Activated T-cell treated with anti-CD3 and anti-CD28 coated beads for 24 hours (primary cell): ENCODE data around the gene NTN3.
"Not testable (repeated sequence)": the region's sequence is repeated elsewhere in the genome, so short reads cannot be mapped to it uniquely, and the experiment has no call there.

Source experiments
- DNase-seq: peaks from one replicate; pipeline ENCODE4 v3.0.0-alpha.2; 2020; ENCODE audit warnings: low read depth

Gene NTN3

GRCh38 chr16:2471016-2471652 lies at the start of gene NTN3:
TSS of gene NTN3 (plus strand) at chr16:2471297. CDS start at chr16:2471702, 405 bp downstream.
- DNase-seq = no peak

GRCh38 chr16:2422123-2422867 lies 48.8 kb upstream of the NTN3 start:
- DNase-seq = no peak

- no peak for DNase-seq
Measured at GRCh38 chr16:2424061-2425007, 46.8 kb upstream of the NTN3 start.

DNA sequence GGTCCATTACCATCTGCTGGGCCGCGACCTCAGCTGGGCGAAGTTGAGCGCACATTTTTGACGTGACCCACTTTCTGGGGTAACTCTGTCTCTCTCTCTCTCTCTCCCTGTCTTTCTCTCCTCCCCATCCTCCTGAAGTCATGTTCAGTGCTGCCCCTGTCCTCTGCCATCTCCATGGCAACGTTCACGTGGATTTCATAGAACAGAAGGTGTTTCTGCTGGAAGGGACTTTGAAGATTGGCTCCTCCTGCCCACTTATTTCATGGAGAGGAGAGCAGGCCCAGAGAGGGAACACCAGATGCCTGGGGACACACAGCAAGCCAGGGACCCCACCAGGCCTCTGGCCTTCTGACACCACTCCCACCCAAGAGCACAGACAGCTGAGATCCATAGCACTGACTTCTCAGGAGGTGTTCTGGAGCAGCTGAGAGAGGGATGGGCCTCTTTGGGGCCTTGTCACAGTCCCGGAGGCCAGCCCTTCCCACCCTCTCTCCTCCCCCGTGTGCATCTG lies 46.0 kb upstream of the NTN3 start:
- DNase-seq = no peak

GRCh38 chr16:2425825-2426430 lies 45.2 kb upstream of the NTN3 start:
- DNase-seq = no peak

- DNase-seq = no peak
Measured at GRCh38 chr16:2426941-2427361, 44.1 kb upstream of the NTN3 start.

DNA sequence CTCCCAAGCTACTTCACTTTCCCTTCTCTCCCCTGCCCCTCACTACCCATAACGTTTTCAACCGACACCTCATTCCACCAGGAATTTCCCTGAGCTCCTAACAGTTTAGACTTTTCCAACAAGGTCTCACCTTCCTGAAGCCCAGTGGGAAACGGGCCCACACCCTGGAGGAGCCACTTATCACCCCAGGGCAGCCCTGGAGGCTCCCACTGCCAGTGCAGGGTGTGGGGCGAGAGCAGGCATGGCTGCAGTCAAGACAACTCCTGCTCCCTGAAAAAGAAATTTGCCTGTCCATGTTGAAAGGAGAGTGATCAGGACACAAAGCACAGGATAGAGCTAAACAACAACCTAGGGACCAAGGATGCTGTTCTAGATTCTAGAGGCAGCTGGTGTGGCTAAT lies 43.6 kb upstream of the NTN3 start:
- no peak for DNase-seq

- no peak for DNase-seq
Measured at GRCh38 chr16:2428051-2428783, 42.9 kb upstream of the NTN3 start.

DNA sequence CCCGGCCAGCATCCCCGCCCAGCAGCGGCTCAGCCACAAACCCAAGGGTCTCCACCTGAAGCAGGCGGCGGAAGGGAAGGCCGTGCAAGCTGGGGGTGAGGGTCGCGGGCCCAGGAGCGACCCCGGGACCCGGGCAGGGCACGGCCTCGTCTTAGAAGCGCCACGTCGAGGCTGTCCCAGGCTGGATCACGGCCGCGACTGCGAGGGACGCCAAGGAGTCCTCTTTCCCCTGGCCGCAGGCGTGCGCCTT lies 42.4 kb upstream of the NTN3 start:
- DNase-seq = no peak

GRCh38 chr16:2429034-2429770 lies 41.9 kb upstream of the NTN3 start, which contains the start of gene CCNF:
TSS of gene CCNF (plus strand) at chr16:2429447. CDS start at chr16:2429482, 35 bp downstream.
- DNase-seq = peak; percentile 96

GRCh38 chr16:2429771-2430663 lies 41.1 kb upstream of the NTN3 start:
- DNase-seq = no peak

DNA sequence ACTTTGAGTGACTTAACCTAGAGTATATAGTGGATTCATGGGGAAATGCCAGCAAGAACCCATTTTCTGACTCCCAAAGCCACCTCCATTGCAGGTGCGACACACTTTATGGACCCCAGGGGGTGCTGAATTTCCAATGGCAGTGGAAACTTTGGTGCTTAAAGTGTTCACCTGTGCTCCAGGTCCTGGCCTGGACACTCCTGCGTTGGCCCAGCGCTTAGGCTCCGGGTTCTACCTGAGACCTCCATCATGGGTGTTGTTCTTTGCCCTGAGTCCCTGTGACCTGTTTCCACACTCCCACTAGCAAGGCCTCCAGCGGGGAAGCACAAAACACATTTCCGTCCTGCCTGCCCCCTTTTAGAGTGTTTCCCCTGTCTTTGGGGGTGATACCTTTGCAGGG lies 38.8 kb upstream of the NTN3 start:
- no peak for DNase-seq

DNA sequence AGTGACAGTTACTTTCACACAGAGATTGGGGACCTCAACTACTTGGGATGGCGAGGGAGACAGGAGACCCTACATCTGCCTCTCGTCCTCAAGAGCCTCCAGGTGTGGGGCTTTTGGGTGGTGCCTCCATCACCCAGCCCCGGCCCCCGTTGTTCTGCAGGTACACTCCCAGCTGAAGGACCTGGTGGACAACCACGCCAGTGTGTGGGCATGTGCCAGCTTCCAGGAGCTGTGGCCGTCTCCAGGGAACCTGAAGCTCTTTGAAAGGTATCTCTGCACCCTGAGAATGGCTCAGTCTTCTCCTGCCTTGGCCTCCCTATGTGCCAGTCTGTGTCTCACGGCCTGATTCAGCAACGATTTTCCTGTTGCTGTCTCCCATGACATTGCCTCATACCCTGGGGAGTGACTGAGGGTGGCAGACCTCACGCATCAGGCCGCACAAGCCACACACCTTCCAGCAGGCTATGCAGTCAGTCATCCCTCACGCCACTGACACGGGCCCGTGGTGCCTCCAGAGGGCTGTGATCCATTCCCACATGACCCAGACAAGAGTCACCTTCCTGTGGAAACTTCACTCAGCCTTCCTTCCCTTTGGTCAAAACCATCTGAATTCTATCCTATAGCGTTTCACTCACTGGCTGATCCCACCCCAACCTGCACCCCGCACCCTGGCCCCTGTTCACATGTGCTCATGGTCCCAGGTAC lies 38.1 kb upstream of the NTN3 start:
- DNase-seq = no peak

GRCh38 chr16:2435236-2435635 lies 35.9 kb upstream of the NTN3 start:
- DNase-seq = not testable (repeated sequence)

- no peak for DNase-seq
Measured at GRCh38 chr16:2436110-2436509, 35.0 kb upstream of the NTN3 start.

DNA sequence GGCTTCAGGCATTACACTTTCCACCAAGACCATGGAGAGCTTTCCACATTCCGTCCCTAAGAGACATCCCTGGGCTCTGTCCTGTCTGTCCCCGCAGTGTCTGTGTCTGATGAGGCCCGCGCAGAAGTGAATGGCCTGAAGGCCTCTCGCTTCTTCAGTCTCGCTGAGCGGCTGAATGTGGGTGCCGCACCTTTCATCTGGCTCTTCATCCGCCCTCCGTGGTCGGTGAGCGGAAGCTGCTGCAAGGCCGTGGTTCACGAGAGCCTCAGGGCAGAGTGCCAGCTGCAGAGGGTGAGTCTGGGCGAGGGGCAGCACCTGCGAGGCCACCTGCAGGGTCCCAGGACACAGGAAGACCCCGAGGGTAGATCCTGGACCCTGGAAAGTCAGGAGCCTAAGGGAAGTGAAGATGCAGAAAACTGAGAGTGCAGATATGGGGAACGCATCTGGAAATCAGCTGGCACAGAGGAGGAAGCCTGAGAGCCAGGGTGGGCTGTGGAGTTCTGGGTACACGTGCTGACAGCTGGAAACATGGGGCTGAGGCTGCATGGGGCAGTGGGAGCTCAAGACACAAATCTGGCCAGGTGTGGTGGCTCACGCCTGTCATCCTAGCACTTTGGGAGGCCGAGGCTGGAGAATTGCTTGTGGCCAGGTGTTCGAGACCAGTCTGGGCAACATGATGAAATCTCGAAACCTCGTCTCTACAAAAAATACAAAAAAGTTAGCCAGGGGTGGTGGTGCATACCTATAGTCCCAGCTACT lies 33.9 kb upstream of the NTN3 start:
- no peak for DNase-seq

GRCh38 chr16:2438121-2438520 lies 33.0 kb upstream of the NTN3 start:
- DNase-seq = no peak

DNA sequence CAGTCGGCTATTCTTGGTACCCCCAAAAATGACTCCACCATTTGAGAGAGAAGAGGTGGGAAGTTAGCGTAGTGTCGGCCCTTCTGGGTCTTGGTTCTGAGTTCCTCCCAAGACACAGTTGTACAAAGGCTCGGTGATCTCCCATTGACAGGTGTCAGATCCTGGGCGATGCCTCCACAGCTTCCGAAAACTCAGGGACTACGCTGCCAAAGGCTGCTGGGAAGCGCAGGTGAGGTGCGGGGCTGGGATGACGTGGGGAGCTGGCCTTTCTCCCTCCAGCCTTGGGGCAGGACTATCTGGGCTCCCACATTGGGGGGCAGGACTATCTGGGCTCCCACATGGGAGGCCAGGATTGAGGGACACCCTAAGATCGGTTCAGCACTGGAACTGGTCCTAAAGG lies 31.5 kb upstream of the NTN3 start:
- DNase-seq = no peak
